DMS53 (cell line): ENCODE measurements around the gene STBD1.
"Not testable (repeated sequence)": the region's sequence is repeated elsewhere in the genome, so short reads cannot be mapped to it uniquely, and the experiment has no call there.

Source experiments
- DNase-seq: peaks from one replicate; lab custom pipeline; 2025; lab: John Stamatoyannopoulos, UW

The STBD1 gene

DNA sequence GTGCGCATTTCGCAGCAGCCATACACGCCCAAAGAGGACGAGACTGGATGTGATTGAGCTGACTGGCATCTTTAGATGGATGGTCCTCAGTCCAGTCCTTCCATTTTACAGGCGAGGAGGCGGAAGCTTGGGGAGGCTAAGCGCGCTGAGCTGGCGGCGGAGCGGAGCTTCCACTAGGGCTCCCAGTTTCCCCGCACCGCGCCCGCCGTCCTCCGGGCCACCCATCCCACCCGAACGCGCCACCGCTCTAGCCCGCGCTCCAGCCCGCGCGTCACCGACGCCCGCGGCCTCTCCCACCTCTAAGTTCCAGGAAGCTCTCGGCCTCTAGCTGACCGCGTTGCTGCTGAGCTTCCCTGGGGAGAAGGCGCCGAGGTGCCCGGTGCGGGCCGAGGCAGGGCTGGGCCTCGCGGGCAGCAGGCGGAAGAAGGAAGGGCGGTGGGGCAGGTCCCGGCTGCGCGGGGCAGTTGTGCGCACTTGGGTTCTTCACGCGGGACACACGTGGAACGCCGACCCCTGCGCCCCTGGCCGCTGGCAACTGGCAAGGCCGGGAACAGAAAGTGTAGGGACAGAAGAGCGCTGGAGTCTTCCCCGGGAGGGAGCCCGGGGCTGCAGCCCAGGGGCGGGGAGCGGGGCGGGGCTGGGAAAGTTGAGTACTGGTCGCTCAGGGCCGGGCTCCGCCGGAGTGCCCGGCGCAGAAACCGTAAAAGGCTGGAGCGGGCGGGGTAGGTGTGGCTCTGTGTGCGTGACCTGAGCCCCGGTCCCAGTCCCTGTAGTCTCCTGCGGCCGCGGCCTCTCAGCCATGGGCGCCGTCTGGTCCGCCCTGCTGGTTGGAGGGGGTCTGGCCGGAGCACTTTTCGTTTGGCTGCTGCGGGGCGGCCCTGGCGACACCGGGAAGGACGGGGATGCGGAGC, at the start of gene STBD1:
TSS of gene STBD1 (plus strand) at position 763 of the 911 bp plus-strand sequence. CDS start at position 800, 37 bp downstream.
- DNase-seq: peak; percentile 84

DNA sequence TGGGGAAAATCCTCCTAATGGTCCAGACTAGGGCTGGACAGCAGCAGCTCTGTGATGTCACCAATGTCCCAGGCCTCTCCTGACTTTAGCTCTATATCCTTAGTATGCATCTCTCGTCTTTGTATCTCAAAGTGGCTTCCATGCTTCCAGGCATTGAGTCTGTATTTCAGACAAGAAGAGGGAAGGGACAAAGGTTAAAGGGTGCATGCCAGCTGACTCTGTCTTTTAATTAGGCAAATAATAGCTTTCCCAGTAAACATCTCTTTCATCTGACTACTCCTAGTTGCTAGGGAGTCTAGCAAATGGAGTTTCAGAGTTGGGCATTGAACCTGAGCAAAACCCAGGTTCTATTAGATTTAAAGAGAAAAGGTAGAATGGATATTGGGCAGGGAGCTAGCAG, 49.6 kb upstream of the STBD1 start:
- DNase-seq: no peak

- no peak for DNase-seq
These were observed 48.7 kb upstream of the STBD1 start for GRCh38 chr4:76257824-76258223.

DNA sequence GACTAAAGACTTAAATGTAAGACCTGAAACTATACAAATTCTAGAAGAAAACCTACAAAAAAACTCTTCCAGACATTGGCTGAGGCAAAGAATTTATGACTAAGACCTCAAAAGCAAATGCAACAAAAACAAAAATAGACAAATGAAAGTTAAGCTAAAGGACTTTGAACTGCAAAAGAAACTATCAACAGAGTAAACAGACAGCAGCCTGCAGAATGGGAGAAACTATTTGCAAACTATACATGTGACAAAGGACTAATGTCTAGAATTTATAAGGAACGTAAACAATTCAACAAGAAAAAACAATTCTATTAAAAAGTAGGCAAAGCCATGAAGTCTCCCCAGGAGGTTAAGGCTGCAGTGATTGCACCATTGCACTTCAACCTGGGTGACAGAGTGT, 46.0 kb upstream of the STBD1 start:
- no peak for DNase-seq

DNA sequence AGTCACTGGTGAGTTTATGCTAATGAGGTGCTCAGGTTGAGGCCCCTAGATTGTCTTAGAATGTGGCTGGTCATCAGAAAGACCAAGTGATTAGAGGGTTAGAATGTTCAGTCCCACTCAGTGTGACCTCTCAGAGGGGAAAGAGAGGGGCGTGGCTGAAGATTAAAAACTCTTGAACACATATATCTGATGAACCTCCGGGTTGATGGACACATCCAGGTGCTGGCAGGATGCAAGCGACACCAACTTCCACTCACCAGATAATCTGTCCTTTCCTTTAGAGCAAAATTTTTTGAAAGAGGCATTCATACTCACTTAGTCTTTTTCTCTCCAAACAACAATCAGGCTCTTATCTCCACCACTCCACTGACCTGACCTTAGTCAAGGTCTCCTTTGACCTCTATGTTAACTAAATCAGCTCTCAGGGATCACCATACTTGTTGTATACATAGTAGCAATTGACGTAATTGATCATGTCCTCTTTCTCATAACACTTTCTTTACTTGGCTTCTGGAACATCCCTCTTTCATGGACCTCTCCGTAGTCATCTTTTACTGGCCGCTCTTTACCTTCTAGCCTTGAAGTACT, 40.8 kb upstream of the STBD1 start:
- DNase-seq: no peak

- no peak for DNase-seq
These were observed 39.9 kb upstream of the STBD1 start for GRCh38 chr4:76266627-76267026.

GRCh38 chr4:76267811-76268210, 38.7 kb upstream of the STBD1 start:
- no peak for DNase-seq

- peak; percentile 55 for DNase-seq
These were observed 36.0 kb upstream of the STBD1 start for GRCh38 chr4:76270244-76271175.

DNA sequence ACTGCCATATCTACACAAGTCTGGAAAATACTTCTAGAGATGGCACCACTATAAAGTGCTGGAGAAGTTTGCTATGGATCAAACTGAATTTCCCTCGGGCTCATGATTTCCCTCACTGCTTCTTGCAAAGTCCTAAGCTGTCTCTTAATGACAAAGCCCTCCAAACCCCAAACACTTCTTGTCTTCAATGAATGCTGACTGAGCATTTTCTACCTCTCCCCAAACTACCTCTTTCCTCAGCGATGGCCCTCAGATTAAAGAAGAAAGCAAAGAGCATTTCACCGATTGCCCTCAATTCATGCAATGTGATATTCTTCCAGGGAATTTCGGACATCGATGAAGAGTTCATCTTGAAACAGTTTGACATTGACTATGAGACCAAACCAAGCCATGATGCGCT, 35.3 kb upstream of the STBD1 start:
- no peak for DNase-seq

GRCh38 chr4:76272073-76272472, 34.5 kb upstream of the STBD1 start:
- peak; percentile 64 for DNase-seq

- no peak for DNase-seq
These were observed 34.0 kb upstream of the STBD1 start for GRCh38 chr4:76272582-76272981.

GRCh38 chr4:76272999-76273398, 33.5 kb upstream of the STBD1 start:
- peak; percentile 7 for DNase-seq

DNA sequence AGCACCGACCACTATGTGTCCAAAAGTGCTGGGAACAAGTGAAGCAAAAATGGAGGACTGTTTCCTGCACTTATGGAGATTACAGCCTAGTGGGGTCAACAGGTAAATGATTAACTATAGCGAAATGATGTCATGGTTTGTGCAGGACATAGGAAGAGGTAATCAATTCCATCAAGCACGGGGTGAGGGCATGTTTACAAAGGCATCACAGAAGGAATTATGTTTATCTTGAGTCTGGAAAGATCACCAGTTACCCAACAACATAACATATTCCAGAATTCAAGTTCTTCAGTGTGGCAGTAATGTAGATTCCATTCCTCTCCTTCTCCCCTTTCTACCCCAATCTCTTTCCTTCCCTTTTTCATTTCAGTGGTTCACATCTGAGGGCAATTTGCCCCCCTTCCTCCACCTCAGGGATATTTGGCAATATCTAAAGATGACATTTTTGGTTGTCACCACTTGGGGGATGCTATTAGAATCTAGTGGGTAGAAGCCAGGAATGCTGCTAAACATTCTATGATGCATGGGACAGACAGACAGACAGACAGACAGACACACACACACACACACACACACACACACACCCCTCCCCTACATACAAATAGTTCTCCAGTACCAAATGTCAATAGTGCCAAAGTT, 30.9 kb upstream of the STBD1 start:
- DNase-seq: peak; percentile 83

GRCh38 chr4:76276813-76277212, 29.7 kb upstream of the STBD1 start:
- DNase-seq: no peak

- DNase-seq: no peak
These were observed 28.9 kb upstream of the STBD1 start for GRCh38 chr4:76277667-76278066.

DNA sequence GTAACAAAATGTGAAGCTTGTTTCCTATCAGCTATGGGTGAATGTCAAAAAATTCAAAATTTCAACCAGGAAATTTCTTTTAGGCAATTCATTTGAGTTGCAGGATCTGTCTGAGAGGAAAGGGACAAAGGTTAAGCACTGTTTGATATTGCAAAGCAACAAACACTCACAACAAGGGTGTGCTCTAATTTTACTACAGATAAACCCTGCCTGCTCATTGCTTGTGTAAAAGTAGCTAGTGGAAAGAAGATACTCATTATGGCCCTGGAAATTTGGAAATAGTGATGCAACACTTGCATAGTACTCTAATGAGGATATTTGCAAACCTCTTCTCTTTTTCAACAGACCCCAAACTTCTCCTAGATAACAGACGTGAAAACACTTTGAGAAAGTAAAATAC, 27.9 kb upstream of the STBD1 start:
- no peak for DNase-seq

DNA sequence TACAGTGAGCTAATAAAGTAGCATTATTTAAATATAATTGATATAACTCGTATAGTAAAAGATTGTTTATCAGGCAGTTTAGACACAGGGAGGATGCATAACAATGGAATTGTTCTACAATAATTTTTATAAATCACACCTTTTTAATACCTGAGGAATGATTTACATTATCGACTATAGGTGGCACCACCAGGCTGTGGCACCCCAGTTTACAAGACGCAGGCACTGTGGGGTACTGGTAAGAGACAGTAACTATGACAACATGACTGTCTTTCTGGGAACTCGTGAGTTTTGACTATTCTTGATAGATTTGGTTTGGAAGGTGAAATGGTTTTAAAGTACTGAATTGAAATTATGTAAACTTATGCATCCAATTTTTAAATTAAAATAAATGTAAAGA, 27.1 kb upstream of the STBD1 start:
- no peak for DNase-seq

DNA sequence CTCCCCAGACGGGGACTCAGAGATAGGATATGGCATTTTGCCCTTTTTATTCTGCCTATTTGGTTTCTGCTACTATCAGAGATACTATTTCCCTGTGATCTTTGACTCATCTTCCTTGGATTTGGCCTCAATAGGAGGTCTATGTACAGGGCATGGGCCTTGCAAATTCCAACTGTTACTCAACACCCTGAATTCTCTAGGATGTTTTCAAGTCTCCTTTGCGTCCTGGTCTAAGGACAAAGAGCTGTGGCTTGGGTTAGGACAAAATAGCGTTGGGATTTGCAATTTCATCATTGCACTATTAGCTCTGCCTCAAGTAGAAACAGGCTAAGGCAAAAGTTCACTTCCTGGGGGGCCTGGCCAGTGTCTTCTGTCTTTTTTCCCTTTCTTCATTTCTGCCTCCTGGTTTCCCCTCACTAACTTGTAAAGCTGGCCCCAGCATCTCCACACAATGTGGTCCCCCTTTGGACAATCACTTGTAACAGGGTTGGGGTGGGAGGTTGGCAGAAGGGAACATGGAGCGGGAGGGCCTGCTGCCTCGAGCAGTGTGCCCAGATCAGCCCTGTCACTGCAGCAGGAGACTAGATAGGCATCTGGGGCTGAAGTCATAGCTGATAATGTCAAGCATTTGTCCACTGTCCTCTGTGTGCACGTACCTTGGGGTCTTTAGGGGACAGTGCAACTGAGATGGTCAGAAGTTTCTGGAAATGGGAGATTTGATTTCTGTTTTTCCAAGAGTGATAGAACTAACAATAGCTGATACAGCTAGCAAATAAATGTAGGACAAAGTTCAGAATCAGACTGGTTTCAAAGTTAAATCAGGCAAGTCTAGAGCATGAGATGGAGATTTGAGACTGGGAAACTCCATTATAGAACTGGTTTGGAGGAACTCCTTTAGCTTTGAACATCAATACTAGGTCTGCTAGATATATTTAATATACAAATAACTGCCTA, 25.8 kb upstream of the STBD1 start:
- no peak for DNase-seq

- not testable (repeated sequence) for DNase-seq
These were observed 24.9 kb upstream of the STBD1 start for GRCh38 chr4:76281594-76281993.

GRCh38 chr4:76282941-76283689, 23.4 kb upstream of the STBD1 start:
- no peak for DNase-seq
